Measurements from ENCODE around the gene IMPG2. TPM values are rescaled to one million over a fixed set of nuclear protein-coding genes. Genes with fewer than 3 reads are reported as not detected.

Gene IMPG2
- total RNA-seq, 6 experiments from 2014 or later: 0.05 to 0.12 (median 0.09) TPM

GRCh38 chr3:101194392-101194791, 126.0 kb downstream of the IMPG2 start:
- TF ChIP-seq POLR2A (IDR thresholded peaks at IDR 0.05) (no peak), CTCF (IDR thresholded peaks at IDR 0.05) (no peak)
- H3K27ac ChIP-seq: no peak overlapping the region
- DNase-seq (no peak), ATAC-seq (no peak)
- no peak overlapping the region for H3K4me3 ChIP-seq
- H3K4me1 ChIP-seq: no peaks in the 10 kb centered on the region
- no peaks in the 10 kb centered on the region for H3K27me3 ChIP-seq
- no peaks in the 10 kb centered on the region for H3K36me3 ChIP-seq
- H3K9me3 ChIP-seq: no peaks in the 10 kb centered on the region
- WGBS (ENCODE audit: insufficient coverage, low coverage, low lambda C conversion rate, missing lambda C conversion rate): 87% methylated on average over 3 of the region's 3 CpGs
- intact Hi-C loops (cut with DNase I): no loop called here

- intact Hi-C loops (cut with DNase I): no loop called here
- Histone ChIP-seq H3K27me3 (no peaks in the 10 kb centered on the region), H3K36me3 (no peaks in the 10 kb centered on the region), H3K27ac (no peak overlapping the region), H3K4me3 (no peak overlapping the region), H3K4me1 (no peaks in the 10 kb centered on the region), H3K9me3 (no peaks in the 10 kb centered on the region)
- 78% methylated on average over 3 of the region's 3 CpGs for WGBS (ENCODE audit: insufficient coverage, low coverage, low lambda C conversion rate, missing lambda C conversion rate)
- no peak for DNase-seq
- no peak for TF ChIP-seq POLR2A (IDR thresholded peaks at IDR 0.05)
- no peak for TF ChIP-seq CTCF (IDR thresholded peaks at IDR 0.05)
- ATAC-seq: no peak
These were observed 126.4 kb downstream of the IMPG2 start for GRCh38 chr3:101193957-101194356.

- H3K27me3 ChIP-seq: no peaks in the 10 kb centered on the region
- no peaks in the 10 kb centered on the region for H3K9me3 ChIP-seq
- H3K27ac ChIP-seq: no peak overlapping the region
- no peak overlapping the region for H3K4me3 ChIP-seq
- intact Hi-C loops (cut with DNase I): no loop called here
- H3K4me1 ChIP-seq: no peaks in the 10 kb centered on the region
- DNase-seq: no peak
- 65% methylated on average over 2 of the region's 2 CpGs for WGBS (ENCODE audit: insufficient coverage, low coverage, low lambda C conversion rate, missing lambda C conversion rate)
- TF ChIP-seq CTCF (IDR thresholded peaks at IDR 0.05) (no peak), POLR2A (IDR thresholded peaks at IDR 0.05) (no peak)
- H3K36me3 ChIP-seq: no peaks in the 10 kb centered on the region
- ATAC-seq: no peak
These were observed 130.6 kb downstream of the IMPG2 start for GRCh38 chr3:101189796-101190195.

- no peak for TF ChIP-seq CTCF (IDR thresholded peaks at IDR 0.05)
- Histone ChIP-seq H3K4me3 (no peak overlapping the region), H3K27ac (no peak overlapping the region), H3K36me3 (no peaks in the 10 kb centered on the region), H3K9me3 (no peaks in the 10 kb centered on the region), H3K4me1 (no peaks in the 10 kb centered on the region), H3K27me3 (no peaks in the 10 kb centered on the region)
- intact Hi-C loops (cut with DNase I): no loop called here
- WGBS (ENCODE audit: insufficient coverage, low coverage, low lambda C conversion rate, missing lambda C conversion rate): 63% methylated on average over 2 of the region's 2 CpGs
- DNase-seq: no peak
- ATAC-seq: no peak
These were observed 131.2 kb downstream of the IMPG2 start for GRCh38 chr3:101189176-101189575.

GRCh38 chr3:101185341-101185740, 135.0 kb downstream of the IMPG2 start:
- whole genome bisulfite sequencing (ENCODE audit: insufficient coverage, low coverage, low lambda C conversion rate, missing lambda C conversion rate): 69% methylated on average over 3 of the region's 4 CpGs
- Histone ChIP-seq H3K4me3 (no peak overlapping the region), H3K9me3 (no peaks in the 10 kb centered on the region), H3K4me1 (no peaks in the 10 kb centered on the region), H3K36me3 (no peaks in the 10 kb centered on the region), H3K27ac (no peak overlapping the region), H3K27me3 (no peaks in the 10 kb centered on the region)
- no peak for ATAC-seq
- DNase-seq: no peak
- TF ChIP-seq CTCF (IDR thresholded peaks at IDR 0.05) (no peak), POLR2A (IDR thresholded peaks at IDR 0.05) (no peak)
- intact Hi-C loops (cut with DNase I): no loop called here

Data from right lobe of liver (tissue), 6 donors.